Activated T-helper 1 cell treated with anti-CD3 and anti-CD28 coated beads, Interleukin-12 subunit alpha, Interleukin-12 subunit beta, Interleukin-2, Interleukin-4 antibody, amounts not matched to agents 30 ng/mL and 10 ng/mL and 1 ng/mL, durations not matched to agents 14 hours and 24 hours and 36 hours (primary cell): Measurements from ENCODE around the gene FMN1. TPM values are rescaled to one million over a fixed set of nuclear protein-coding genes. Genes with fewer than 3 reads are reported as not detected.

Source experiments
- DNase-seq: peaks from one replicate; pipeline ENCODE4 v3.0.0; 2021; ENCODE audit warnings: low spot score
- H3K27ac Mint-ChIP-seq: one replicate; pipeline ENCODE4 v1.8.0; 2021; ENCODE audit warnings: mild to moderate bottlenecking, mixed read lengths
- H3K27me3 Mint-ChIP-seq: one replicate; pipeline ENCODE4 v1.8.0; 2022; ENCODE audit warnings: mild to moderate bottlenecking, moderate library complexity, mixed read lengths; ENCODE audit not compliant: insufficient read depth
- H3K36me3 Mint-ChIP-seq: one replicate; pipeline ENCODE4 v1.8.0; 2021; ENCODE audit warnings: low read depth, mixed read lengths
- H3K4me1 Mint-ChIP-seq: one replicate; pipeline ENCODE4 v1.8.0; 2021; ENCODE audit warnings: low read depth, mixed read lengths
- H3K4me3 Mint-ChIP-seq: one replicate; pipeline ENCODE4 v1.8.0; 2021; ENCODE audit warnings: mild to moderate bottlenecking, moderate library complexity, mixed read lengths
- H3K9me3 Mint-ChIP-seq: one replicate; pipeline ENCODE4 v1.8.0; 2021; ENCODE audit warnings: mixed read lengths
- intact Hi-C: fragments of 100-400 bp; cut with micrococcal nuclease; formaldehyde crosslinking; loops from one replicate; pipeline ENCODE4 v1.15.1; 2024
- total RNA-seq: library from RNA; stranded (reverse); gene quantifications from 2 replicates; pipeline ENCODE4 v1.2.3, GENCODE V29; 2022

The FMN1 gene
- total RNA-seq, 1 donor from 2014 or later: 0.03 TPM

GRCh38 chr15:32840507-32841245 lies 353.8 kb downstream of the FMN1 start:
- Mint-ChIP-seq H3K4me3 (no peak overlapping the region), H3K9me3 (no peaks in the 10 kb centered on the region), H3K27me3 (peaks cover 2% of the 10 kb centered on the region), H3K36me3 (no peaks in the 10 kb centered on the region), H3K4me1 (no peaks in the 10 kb centered on the region), H3K27ac (no peak overlapping the region)
- no peak for DNase-seq
- intact Hi-C loops: loop anchor here (10.0 kb wide), 1 partner anchor 154 kb away; no protein-coding TSS in a partner anchor

GRCh38 chr15:32838820-32839219 lies 355.7 kb downstream of the FMN1 start:
- peaks cover 6% of the 10 kb centered on the region for H3K27me3 Mint-ChIP-seq
- no peak overlapping the region for H3K4me3 Mint-ChIP-seq
- no peak for DNase-seq
- H3K27ac Mint-ChIP-seq: no peak overlapping the region
- H3K9me3 Mint-ChIP-seq: no peaks in the 10 kb centered on the region
- no peaks in the 10 kb centered on the region for H3K36me3 Mint-ChIP-seq
- no peaks in the 10 kb centered on the region for H3K4me1 Mint-ChIP-seq
- intact Hi-C loops: no loop called here

GRCh38 chr15:32838338-32838737 lies 356.2 kb downstream of the FMN1 start:
- no peaks in the 10 kb centered on the region for H3K4me1 Mint-ChIP-seq
- no peak overlapping the region for H3K4me3 Mint-ChIP-seq
- no peak overlapping the region for H3K27ac Mint-ChIP-seq
- DNase-seq: no peak
- H3K27me3 Mint-ChIP-seq: peaks cover 6% of the 10 kb centered on the region
- intact Hi-C loops: no loop called here
- H3K9me3 Mint-ChIP-seq: no peaks in the 10 kb centered on the region
- H3K36me3 Mint-ChIP-seq: no peaks in the 10 kb centered on the region

GRCh38 chr15:32837935-32838334 lies 356.6 kb downstream of the FMN1 start:
- DNase-seq: no peak

GRCh38 chr15:32834156-32834555 lies 360.4 kb downstream of the FMN1 start:
- no peak overlapping the region for H3K27ac Mint-ChIP-seq
- no peak for DNase-seq
- no peaks in the 10 kb centered on the region for H3K9me3 Mint-ChIP-seq
- H3K4me3 Mint-ChIP-seq: no peak overlapping the region
- peaks cover 8% of the 10 kb centered on the region for H3K27me3 Mint-ChIP-seq
- no peaks in the 10 kb centered on the region for H3K36me3 Mint-ChIP-seq
- no peaks in the 10 kb centered on the region for H3K4me1 Mint-ChIP-seq
- intact Hi-C loops: no loop called here

More at GRCh38 chr15:32837935-32838334, 356.6 kb downstream of the FMN1 start:
- H3K4me3 Mint-ChIP-seq: no peak overlapping the region
- H3K36me3 Mint-ChIP-seq: no peaks in the 10 kb centered on the region
- peaks cover 6% of the 10 kb centered on the region for H3K27me3 Mint-ChIP-seq
- H3K4me1 Mint-ChIP-seq: no peaks in the 10 kb centered on the region
- intact Hi-C loops: no loop called here
- no peak overlapping the region for H3K27ac Mint-ChIP-seq
- no peaks in the 10 kb centered on the region for H3K9me3 Mint-ChIP-seq

GRCh38 chr15:32833379-32833821 lies 361.1 kb downstream of the FMN1 start:
- Mint-ChIP-seq H3K4me3 (no peak overlapping the region), H3K27me3 (peaks cover 10% of the 10 kb centered on the region), H3K27ac (no peak overlapping the region), H3K9me3 (no peaks in the 10 kb centered on the region), H3K36me3 (no peaks in the 10 kb centered on the region), H3K4me1 (no peaks in the 10 kb centered on the region)
- DNase-seq: no peak
- intact Hi-C loops: no loop called here

GRCh38 chr15:32831485-32831884 lies 363.0 kb downstream of the FMN1 start:
- H3K4me3 Mint-ChIP-seq: no peak overlapping the region
- peaks cover 10% of the 10 kb centered on the region for H3K27me3 Mint-ChIP-seq
- H3K36me3 Mint-ChIP-seq: no peaks in the 10 kb centered on the region
- no peaks in the 10 kb centered on the region for H3K4me1 Mint-ChIP-seq
- no peaks in the 10 kb centered on the region for H3K9me3 Mint-ChIP-seq
- no peak for DNase-seq
- H3K27ac Mint-ChIP-seq: no peak overlapping the region
- intact Hi-C loops: no loop called here

- Mint-ChIP-seq H3K36me3 (no peaks in the 10 kb centered on the region), H3K4me1 (no peaks in the 10 kb centered on the region), H3K27me3 (peaks cover 10% of the 10 kb centered on the region), H3K4me3 (no peak overlapping the region), H3K27ac (no peak overlapping the region), H3K9me3 (no peaks in the 10 kb centered on the region)
- intact Hi-C loops: no loop called here
- DNase-seq: no peak
Measured at GRCh38 chr15:32830241-32830640, 364.3 kb downstream of the FMN1 start.

GRCh38 chr15:32829436-32829835 lies 365.1 kb downstream of the FMN1 start:
- intact Hi-C loops: no loop called here
- H3K27me3 Mint-ChIP-seq: peaks cover 8% of the 10 kb centered on the region
- no peak overlapping the region for H3K4me3 Mint-ChIP-seq
- H3K9me3 Mint-ChIP-seq: no peaks in the 10 kb centered on the region
- DNase-seq: no peak
- no peak overlapping the region for H3K27ac Mint-ChIP-seq
- H3K4me1 Mint-ChIP-seq: no peaks in the 10 kb centered on the region
- H3K36me3 Mint-ChIP-seq: no peaks in the 10 kb centered on the region

- Mint-ChIP-seq H3K4me3 (no peak overlapping the region), H3K27me3 (peaks cover 6% of the 10 kb centered on the region), H3K9me3 (no peaks in the 10 kb centered on the region), H3K4me1 (no peaks in the 10 kb centered on the region), H3K36me3 (no peaks in the 10 kb centered on the region), H3K27ac (no peak overlapping the region)
- DNase-seq: no peak
- intact Hi-C loops: no loop called here
Measured at GRCh38 chr15:32828507-32829186, 365.9 kb downstream of the FMN1 start.

GRCh38 chr15:32826685-32827084 lies 367.8 kb downstream of the FMN1 start:
- Mint-ChIP-seq H3K27ac (no peak overlapping the region), H3K9me3 (no peaks in the 10 kb centered on the region), H3K4me1 (no peaks in the 10 kb centered on the region), H3K36me3 (no peaks in the 10 kb centered on the region), H3K27me3 (peaks cover 6% of the 10 kb centered on the region), H3K4me3 (no peak overlapping the region)
- DNase-seq: no peak
- intact Hi-C loops: no loop called here

GRCh38 chr15:32825219-32825618 lies 369.3 kb downstream of the FMN1 start:
- Mint-ChIP-seq H3K27ac (no peak overlapping the region), H3K4me3 (no peak overlapping the region), H3K27me3 (peaks cover 3% of the 10 kb centered on the region), H3K4me1 (no peaks in the 10 kb centered on the region), H3K9me3 (no peaks in the 10 kb centered on the region), H3K36me3 (no peaks in the 10 kb centered on the region)
- DNase-seq: no peak
- intact Hi-C loops: no loop called here

GRCh38 chr15:32824777-32825176 lies 369.7 kb downstream of the FMN1 start:
- no peaks in the 10 kb centered on the region for H3K9me3 Mint-ChIP-seq
- no peak overlapping the region for H3K4me3 Mint-ChIP-seq
- peaks cover 3% of the 10 kb centered on the region for H3K27me3 Mint-ChIP-seq
- no peak overlapping the region for H3K27ac Mint-ChIP-seq
- no peaks in the 10 kb centered on the region for H3K4me1 Mint-ChIP-seq
- DNase-seq: no peak
- intact Hi-C loops: no loop called here
- H3K36me3 Mint-ChIP-seq: no peaks in the 10 kb centered on the region
